Mucosa of stomach (tissue), 1 donor: ENCODE measurements around the gene PAX5.

Experiments
- H3K27me3 ChIP-seq: one replicate; pipeline ENCODE4 v1.7.0; 2013; ENCODE audit warnings: mild to moderate bottlenecking, low read length; ENCODE audit not compliant: control insufficient read depth, insufficient read depth
- H3K36me3 ChIP-seq: one replicate; pipeline ENCODE4 v1.7.0; 2013; ENCODE audit warnings: low read length; ENCODE audit not compliant: control insufficient read depth, insufficient read depth
- H3K4me1 ChIP-seq: one replicate; pipeline ENCODE4 v1.7.0; 2013; ENCODE audit warnings: mild to moderate bottlenecking, low read length; ENCODE audit not compliant: control insufficient read depth, insufficient read depth
- H3K4me3 ChIP-seq: one replicate; pipeline ENCODE4 v1.7.0; 2013; ENCODE audit warnings: low read length
- H3K9ac ChIP-seq: one replicate; pipeline ENCODE4 v1.7.0; 2013; ENCODE audit warnings: mild to moderate bottlenecking, low read length, moderate library complexity
- H3K9me3 ChIP-seq: one replicate; pipeline ENCODE4 v1.7.0; 2013; ENCODE audit warnings: mild to moderate bottlenecking, low read length, moderate library complexity; ENCODE audit not compliant: control insufficient read depth
- donor health status: Pancreatic carcinoma.

PAX5 gene

DNA sequence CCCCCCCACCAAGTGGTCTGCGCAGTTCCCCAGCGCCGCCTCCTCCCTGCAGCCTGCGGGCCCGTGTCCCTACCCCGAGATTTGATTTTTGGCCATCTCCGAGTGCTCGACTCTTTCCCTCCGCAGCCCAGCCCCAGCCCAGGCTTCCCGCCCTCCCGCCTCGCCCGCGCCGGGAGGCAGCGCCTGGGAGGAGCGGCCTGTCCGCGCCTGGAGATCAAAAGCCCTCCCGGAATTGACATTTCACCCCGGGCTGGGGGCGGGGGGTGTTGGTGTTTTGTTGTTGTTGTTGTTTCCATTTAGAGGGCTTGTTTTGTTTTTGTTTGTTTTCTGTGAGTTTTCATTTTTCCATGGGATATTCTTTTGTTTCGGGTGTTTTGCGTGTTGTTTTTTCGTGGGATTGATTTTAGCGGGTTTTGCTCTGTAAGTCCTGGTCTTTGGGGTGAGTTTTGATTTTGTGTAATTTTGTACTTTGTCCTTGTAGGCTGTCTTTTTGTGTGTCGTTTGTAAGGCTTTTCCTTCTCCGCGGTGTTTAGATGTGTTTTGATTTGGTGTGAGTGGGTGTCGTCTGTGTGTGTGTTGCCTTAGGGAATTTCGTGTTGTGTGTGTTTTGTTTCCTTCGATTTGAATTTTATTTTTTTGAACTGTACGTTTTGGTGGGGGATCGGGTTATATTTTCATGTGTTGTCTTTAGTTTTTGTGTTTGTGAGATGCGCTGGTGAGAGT is 1.7 kb upstream of the PAX5 start:
- no peak overlapping the region for H3K4me3 ChIP-seq
- H3K9me3 ChIP-seq, result no peaks in the 10 kb centered on the region
- no peak overlapping the region for H3K9ac ChIP-seq
- peaks cover 97% of the 10 kb centered on the region for H3K27me3 ChIP-seq
- H3K36me3 ChIP-seq, result no peaks in the 10 kb centered on the region
- peaks cover 39% of the 10 kb centered on the region for H3K4me1 ChIP-seq

DNA sequence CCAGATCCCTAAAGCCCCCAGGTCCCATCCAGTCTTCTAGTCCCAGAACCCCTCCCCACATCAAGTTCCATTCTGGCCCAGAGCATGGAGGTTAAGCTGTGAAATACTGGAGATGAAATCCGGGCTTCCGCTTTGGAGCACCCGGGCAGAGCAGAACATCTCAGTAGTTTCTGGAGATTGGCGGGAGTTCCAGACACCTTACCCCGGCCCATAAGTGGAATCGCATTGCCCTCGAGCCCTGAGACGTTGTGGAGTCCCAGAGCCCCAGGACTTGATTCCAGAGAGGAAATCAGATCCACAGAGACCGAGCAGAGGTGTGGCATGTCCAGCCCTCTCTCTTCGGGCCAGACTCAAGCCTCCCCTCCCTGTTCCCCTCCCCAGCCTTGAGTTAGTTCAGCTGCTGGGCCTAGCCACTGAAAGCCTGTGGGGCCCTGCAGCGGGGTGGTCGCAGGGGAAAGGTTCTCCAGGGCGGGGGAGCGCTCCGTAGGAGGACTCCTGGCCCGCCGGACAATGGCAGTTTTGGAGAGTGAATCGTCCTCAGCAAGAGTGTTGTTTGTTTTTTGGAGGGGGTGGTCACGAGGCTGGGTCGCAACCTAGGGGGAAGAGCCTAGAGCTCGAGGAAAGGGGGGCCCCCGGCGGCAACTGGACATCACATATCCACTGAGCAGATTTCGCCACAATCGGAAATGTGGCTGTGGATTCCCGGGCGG is 1.0 kb upstream of the PAX5 start:
- Histone ChIP-seq H3K4me1 (peaks cover 42% of the 10 kb centered on the region), H3K9me3 (no peaks in the 10 kb centered on the region), H3K9ac (no peak overlapping the region), H3K4me3 (no peak overlapping the region), H3K36me3 (no peaks in the 10 kb centered on the region), H3K27me3 (peaks cover 97% of the 10 kb centered on the region)

DNA sequence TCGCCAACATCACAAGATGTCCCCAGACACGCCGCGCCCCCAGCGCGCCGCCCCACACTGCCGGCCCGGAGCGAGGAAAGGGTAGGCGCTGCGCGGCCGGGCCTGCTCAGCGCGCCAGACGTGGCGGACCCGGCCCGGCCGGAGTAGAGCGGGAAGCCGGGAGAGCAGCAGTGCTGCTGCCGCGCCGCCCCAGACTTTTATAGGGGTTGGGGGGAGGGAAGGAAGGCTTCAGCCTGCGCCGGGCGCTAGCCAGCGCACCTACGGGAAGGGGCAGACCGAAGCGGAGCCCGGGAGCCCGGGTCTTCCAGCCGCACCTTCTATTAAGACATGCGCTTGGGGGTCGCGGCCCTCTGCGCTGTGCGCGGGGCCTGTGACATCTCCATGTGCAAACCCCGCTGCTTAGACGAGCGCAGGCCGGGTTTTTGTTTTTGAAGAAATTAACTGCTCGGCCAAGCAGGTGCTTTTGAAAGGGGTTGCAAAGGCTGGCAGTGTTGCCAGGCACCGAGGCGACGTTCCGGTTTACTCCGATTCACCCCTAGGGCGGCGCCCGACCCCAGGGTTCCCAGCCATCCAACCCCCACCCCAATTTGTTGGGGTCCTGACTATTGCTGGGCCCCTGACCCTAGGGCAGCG is 353 bp upstream of the PAX5 start:
- H3K4me3 ChIP-seq, result no peak overlapping the region
- no peaks in the 10 kb centered on the region for H3K9me3 ChIP-seq
- H3K4me1 ChIP-seq, result peaks cover 49% of the 10 kb centered on the region
- H3K36me3 ChIP-seq, result no peaks in the 10 kb centered on the region
- peaks cover 100% of the 10 kb centered on the region for H3K27me3 ChIP-seq
- no peak overlapping the region for H3K9ac ChIP-seq

DNA sequence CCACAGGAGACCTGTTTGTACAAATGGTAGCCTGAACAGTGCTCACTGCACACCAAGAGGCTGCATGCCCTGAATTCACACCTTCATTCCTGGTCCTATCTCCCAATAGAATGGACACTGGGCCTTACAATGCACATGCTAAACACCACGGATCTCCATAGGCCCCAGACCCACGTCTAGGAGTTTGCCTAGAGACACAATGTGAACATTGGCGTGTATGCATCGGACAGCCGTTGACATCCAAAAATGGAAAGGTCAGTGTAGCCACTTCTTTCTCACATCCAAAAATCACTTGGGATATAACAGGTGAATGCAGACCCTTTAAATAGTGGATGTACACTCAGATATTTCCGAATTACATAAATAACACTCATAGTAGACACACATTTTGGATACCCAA is 927 bp downstream of the PAX5 start:
- H3K9me3 ChIP-seq, result no peaks in the 10 kb centered on the region
- H3K4me3 ChIP-seq, result no peak overlapping the region
- H3K36me3 ChIP-seq, result no peaks in the 10 kb centered on the region
- H3K27me3 ChIP-seq, result peaks cover 100% of the 10 kb centered on the region
- H3K9ac ChIP-seq, result no peak overlapping the region
- H3K4me1 ChIP-seq, result peaks cover 49% of the 10 kb centered on the region

DNA sequence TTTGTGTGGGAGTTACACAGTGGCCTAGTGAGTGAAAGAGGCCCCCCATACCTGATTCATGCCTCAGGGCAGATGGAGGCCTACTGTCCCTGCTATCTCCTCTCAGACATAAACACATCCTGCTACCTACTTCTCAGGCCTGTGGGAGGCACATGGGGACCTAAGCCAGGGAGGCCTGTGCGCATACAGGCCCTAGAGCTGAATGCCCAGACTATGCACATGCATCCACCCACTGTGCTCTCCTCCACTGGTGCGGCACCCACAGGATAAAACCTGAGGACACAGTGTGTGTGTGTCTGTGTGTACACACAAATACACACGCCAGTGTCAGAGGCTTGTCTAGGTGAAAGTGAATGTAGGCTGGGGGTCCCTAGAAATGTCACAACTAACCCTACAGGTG is 1.4 kb downstream of the PAX5 start:
- Histone ChIP-seq H3K9me3 (no peaks in the 10 kb centered on the region), H3K4me1 (peaks cover 50% of the 10 kb centered on the region), H3K27me3 (peaks cover 100% of the 10 kb centered on the region), H3K36me3 (no peaks in the 10 kb centered on the region), H3K4me3 (no peak overlapping the region), H3K9ac (no peak overlapping the region)

DNA sequence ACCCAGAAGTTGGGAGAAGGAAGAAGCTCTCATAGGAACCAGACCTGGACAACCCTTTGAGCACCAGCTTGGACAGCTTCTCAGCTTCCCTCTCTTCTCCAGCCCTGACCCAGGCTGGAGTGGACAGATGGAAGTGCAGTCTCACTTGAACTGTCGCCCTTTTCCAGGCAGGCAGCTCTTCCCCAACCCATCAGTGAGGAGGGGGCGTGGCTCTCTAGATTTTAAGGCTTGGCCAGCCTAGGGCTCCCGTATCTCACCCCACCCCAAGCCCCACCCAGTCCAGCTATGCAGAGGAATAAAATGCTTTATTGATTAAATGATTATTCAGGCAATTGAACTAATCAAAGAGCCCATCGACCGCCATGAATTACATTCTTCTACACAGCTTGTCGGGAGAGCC is 2.2 kb downstream of the PAX5 start:
- Histone ChIP-seq H3K9ac (no peak overlapping the region), H3K4me3 (no peak overlapping the region), H3K27me3 (peaks cover 99% of the 10 kb centered on the region), H3K9me3 (no peaks in the 10 kb centered on the region), H3K4me1 (peaks cover 47% of the 10 kb centered on the region), H3K36me3 (no peaks in the 10 kb centered on the region)

DNA sequence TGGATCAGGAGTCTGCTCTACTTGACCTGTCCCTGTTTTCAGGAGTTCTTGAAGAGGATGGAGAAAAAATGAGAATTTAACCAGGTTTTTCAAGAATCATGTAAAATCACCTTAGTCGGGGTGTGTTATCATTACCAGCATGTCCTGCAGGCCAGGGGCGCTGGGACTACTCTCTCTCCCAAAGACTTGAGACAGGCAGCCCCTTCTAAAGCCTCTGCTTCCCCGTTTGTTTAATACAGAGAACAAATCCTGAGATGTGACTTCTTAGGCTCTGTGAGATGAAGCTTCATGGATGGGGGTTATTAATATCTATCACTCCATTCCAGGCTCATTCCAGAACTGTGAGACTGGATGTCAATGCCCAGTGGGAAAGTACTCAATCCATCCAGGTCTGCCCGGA is 3.0 kb downstream of the PAX5 start:
- peaks cover 99% of the 10 kb centered on the region for H3K27me3 ChIP-seq
- H3K4me1 ChIP-seq, result peaks cover 47% of the 10 kb centered on the region
- no peaks in the 10 kb centered on the region for H3K36me3 ChIP-seq
- no peak overlapping the region for H3K9ac ChIP-seq
- no peak overlapping the region for H3K4me3 ChIP-seq
- H3K9me3 ChIP-seq, result no peaks in the 10 kb centered on the region

DNA sequence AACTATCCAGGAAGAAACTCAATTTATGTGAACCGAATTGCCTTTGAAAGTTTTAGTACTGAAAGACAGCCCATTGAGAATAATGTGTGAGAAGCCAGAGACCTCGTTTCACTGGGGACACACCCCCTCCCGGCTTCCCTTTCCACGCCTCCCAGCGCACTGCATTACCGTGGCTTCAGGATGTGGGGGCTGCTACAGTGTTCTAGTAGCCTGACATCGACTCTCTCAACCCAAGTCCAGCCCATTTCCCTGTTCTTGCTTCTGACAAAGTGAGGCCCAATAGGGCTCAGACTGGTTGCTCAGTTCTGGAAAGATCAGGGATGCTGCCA is 3.5 kb downstream of the PAX5 start:
- peaks cover 99% of the 10 kb centered on the region for H3K27me3 ChIP-seq
- H3K36me3 ChIP-seq, result no peaks in the 10 kb centered on the region
- H3K4me1 ChIP-seq, result peaks cover 47% of the 10 kb centered on the region
- no peaks in the 10 kb centered on the region for H3K9me3 ChIP-seq
- H3K9ac ChIP-seq, result no peak overlapping the region
- H3K4me3 ChIP-seq, result no peak overlapping the region

DNA sequence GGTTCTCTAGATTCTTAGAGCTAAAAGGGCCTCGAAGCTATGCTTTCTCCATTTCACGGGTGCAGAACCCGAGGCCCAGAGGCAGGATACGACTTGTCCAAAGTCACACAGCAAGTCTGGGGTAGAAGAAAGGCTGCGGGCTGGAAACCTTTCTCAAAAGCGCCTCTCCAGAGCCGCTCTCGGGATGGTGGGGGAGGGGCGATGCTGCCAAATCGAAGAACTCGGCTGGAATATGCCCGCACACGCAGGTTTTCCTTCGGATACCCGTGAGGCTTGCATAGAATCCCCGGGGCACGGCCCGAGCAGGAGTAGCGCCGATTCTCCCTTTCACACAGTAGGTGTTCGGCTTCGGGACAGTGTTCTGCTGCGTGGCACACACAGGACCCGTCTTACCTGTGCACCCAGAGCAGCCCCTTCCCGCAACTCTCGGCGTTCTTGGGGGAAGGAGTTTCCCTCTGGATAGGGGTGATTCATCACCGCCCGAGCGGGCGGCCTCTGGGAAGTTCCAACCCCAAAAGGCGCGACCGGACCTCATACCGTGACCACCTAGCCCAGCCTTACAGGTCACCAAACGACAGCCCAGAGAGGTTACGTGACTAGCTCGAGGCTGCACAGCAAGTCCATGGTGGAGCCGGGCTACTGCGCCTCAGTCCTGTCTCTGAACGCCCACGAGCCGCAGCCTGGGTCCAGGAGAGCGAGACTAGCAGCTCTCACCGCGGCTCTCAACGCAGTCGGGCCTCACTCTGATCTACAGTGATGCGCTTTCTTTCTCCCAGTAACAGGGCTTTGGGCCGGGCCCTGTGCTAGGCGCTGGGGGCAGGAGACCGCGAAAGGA is 4.1 kb downstream of the PAX5 start:
- peaks cover 45% of the 10 kb centered on the region for H3K4me1 ChIP-seq
- H3K9ac ChIP-seq, result no peak overlapping the region
- peaks cover 99% of the 10 kb centered on the region for H3K27me3 ChIP-seq
- no peak overlapping the region for H3K4me3 ChIP-seq
- H3K36me3 ChIP-seq, result no peaks in the 10 kb centered on the region
- no peaks in the 10 kb centered on the region for H3K9me3 ChIP-seq

DNA sequence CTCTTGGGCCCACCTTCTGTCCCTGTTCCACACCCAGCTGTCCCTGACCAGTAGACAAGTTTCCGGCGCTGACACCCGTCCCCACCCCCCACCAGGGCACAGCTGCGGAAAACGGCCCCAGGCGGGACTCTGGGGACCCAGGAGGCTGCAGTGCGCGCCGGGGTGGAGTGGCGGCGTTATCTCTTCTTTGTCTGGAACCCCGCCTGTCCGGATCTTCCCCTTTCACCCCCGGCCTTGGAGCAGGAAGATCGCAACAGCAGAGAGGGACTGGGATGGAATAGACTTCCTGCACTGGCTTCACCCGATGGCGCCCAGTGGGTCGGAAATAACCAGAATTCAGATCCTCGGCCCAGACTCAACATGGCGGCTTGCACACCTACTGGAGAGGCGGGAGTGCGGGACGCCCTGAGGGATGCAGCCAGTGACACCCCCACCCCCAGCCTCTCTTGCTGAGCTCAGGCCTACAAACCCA is 4.7 kb downstream of the PAX5 start:
- Histone ChIP-seq H3K4me1 (peaks cover 41% of the 10 kb centered on the region), H3K4me3 (no peak overlapping the region), H3K9me3 (no peaks in the 10 kb centered on the region), H3K27me3 (peaks cover 99% of the 10 kb centered on the region), H3K9ac (no peak overlapping the region), H3K36me3 (no peaks in the 10 kb centered on the region)

DNA sequence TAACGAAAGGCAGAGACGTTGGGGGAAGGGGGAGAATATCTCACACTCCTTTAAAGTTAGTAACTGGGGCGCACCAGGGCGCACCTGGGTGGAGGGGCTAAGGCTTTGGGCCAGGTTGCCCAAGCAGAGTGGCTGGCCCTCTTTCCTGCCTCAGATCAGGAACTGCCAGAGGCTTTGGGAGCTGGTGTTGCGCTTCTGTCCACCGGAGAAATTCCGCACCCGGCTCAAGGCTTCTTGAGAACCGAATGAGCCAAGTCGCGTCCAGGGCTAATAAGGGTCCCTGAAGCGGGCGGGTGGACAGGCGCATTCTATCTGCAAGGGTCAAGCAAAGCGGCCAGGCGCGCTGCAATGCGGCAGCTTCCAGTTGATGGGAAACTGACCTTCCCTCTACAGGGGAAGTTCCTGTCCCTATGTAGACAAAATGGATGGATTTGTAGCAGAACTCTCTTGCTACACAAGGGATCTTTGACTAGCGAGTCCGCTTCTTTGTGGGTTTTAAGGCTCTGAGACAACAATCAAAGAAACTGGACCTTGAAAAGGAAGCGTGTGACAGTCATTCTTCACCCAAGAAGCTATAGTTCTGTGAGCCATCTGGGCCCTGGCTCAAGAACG is 5.5 kb downstream of the PAX5 start:
- Histone ChIP-seq H3K4me3 (no peak overlapping the region), H3K36me3 (no peaks in the 10 kb centered on the region), H3K9me3 (no peaks in the 10 kb centered on the region), H3K9ac (no peak overlapping the region), H3K4me1 (peaks cover 37% of the 10 kb centered on the region), H3K27me3 (peaks cover 99% of the 10 kb centered on the region)
